Measurements from ENCODE around the gene HEPACAM. TPM values are rescaled to one million over a fixed set of nuclear protein-coding genes. Genes with fewer than 3 reads are reported as not detected.
"Not testable (repeated sequence)": the region's sequence is repeated elsewhere in the genome, so short reads cannot be mapped to it uniquely, and the experiment has no call there.

The HEPACAM gene
- total RNA-seq: 0.35 TPM
- long read RNA-seq: 0 reads

- no peak for DNase-seq
- intact Hi-C loops (cut with DNase I): no loop called here
- ATAC-seq (ENCODE audit: poor library complexity): no peak
Measured at GRCh38 chr11:124935548-124936514, at the start of gene HEPACAM. TSS of gene HEPACAM (minus strand) at chr11:124936047. CDS start at chr11:124936006, 41 bp downstream.

GRCh38 chr11:124984512-124984854 is 48.6 kb upstream of the HEPACAM start:
- no peak for ATAC-seq (ENCODE audit: poor library complexity)
- intact Hi-C loops (cut with DNase I): no loop called here
- no peak for DNase-seq

GRCh38 chr11:124983674-124984511 is 48.0 kb upstream of the HEPACAM start:
- ATAC-seq (ENCODE audit: poor library complexity): no peak
- intact Hi-C loops (cut with DNase I): no loop called here
- DNase-seq: no peak

- ATAC-seq (ENCODE audit: poor library complexity): no peak
- intact Hi-C loops (cut with DNase I): no loop called here
Measured at GRCh38 chr11:124982043-124982442, 46.2 kb upstream of the HEPACAM start.

GRCh38 chr11:124978316-124978715 is 42.5 kb upstream of the HEPACAM start:
- no peak for ATAC-seq (ENCODE audit: poor library complexity)
- no peak for DNase-seq
- intact Hi-C loops (cut with DNase I): no loop called here

More at GRCh38 chr11:124982043-124982442, 46.2 kb upstream of the HEPACAM start:
- DNase-seq: no peak

GRCh38 chr11:124977006-124977405 is 41.2 kb upstream of the HEPACAM start:
- DNase-seq: no peak
- intact Hi-C loops (cut with DNase I): no loop called here
- no peak for ATAC-seq (ENCODE audit: poor library complexity)

- no peak for DNase-seq
- ATAC-seq (ENCODE audit: poor library complexity): no peak
- intact Hi-C loops (cut with DNase I): no loop called here
Measured at GRCh38 chr11:124976531-124976930, 40.7 kb upstream of the HEPACAM start.

GRCh38 chr11:124971810-124972209 is 36.0 kb upstream of the HEPACAM start:
- DNase-seq (no peak), ATAC-seq (ENCODE audit: poor library complexity) (no peak)
- intact Hi-C loops (cut with DNase I): no loop called here

GRCh38 chr11:124970925-124971324 is 35.1 kb upstream of the HEPACAM start:
- no peak for ATAC-seq (ENCODE audit: poor library complexity)
- intact Hi-C loops (cut with DNase I): no loop called here
- no peak for DNase-seq

GRCh38 chr11:124968197-124968596 is 32.4 kb upstream of the HEPACAM start:
- not testable (repeated sequence) for DNase-seq
- intact Hi-C loops (cut with DNase I): loop anchor here (10.0 kb wide), 1 partner anchor 907 kb away; no protein-coding TSS in a partner anchor

GRCh38 chr11:124961972-124962609 is 26.2 kb upstream of the HEPACAM start:
- ATAC-seq (ENCODE audit: poor library complexity): peak; percentile 82
- DNase-seq: no peak
- intact Hi-C loops (cut with DNase I): loop anchor here (5.0 to 10.0 kb wide), 2 partner anchors 180 to 913 kb away; no protein-coding TSS in a partner anchor

More at GRCh38 chr11:124968197-124968596, 32.4 kb upstream of the HEPACAM start:
- not testable (repeated sequence) for ATAC-seq (ENCODE audit: poor library complexity)

- ATAC-seq (ENCODE audit: poor library complexity) (no peak), DNase-seq (no peak)
- intact Hi-C loops (cut with DNase I): no loop called here
Measured at GRCh38 chr11:124955035-124955434, 19.2 kb upstream of the HEPACAM start.

GRCh38 chr11:124954590-124954955 is 18.7 kb upstream of the HEPACAM start:
- ATAC-seq (ENCODE audit: poor library complexity) (no peak), DNase-seq (no peak)
- intact Hi-C loops (cut with DNase I): no loop called here

- peak; percentile 98 for DNase-seq
- peak; percentile 100 for ATAC-seq (ENCODE audit: poor library complexity)
- intact Hi-C loops (cut with DNase I): no loop called here
Measured at GRCh38 chr11:124953753-124954589, 18.1 kb upstream of the HEPACAM start, which contains the start of gene CCDC15. TSS of gene CCDC15 (plus strand) at chr11:124954202. CDS start at chr11:124954733, 531 bp downstream.

- intact Hi-C loops (cut with DNase I): no loop called here
- no peak for ATAC-seq (ENCODE audit: poor library complexity)
- DNase-seq: no peak
Measured at GRCh38 chr11:124951341-124951740, 15.5 kb upstream of the HEPACAM start.

- intact Hi-C loops (cut with DNase I): no loop called here
- ATAC-seq (ENCODE audit: poor library complexity) (no peak), DNase-seq (no peak)
Measured at GRCh38 chr11:124950601-124951330, 14.9 kb upstream of the HEPACAM start.

GRCh38 chr11:124946735-124947141 is 10.9 kb upstream of the HEPACAM start:
- intact Hi-C loops (cut with DNase I): no loop called here
- ATAC-seq (ENCODE audit: poor library complexity) (no peak), DNase-seq (no peak)

Measured in Right ventricle myocardium superior (tissue), 1 donor.